Fibroblast of peridontal ligament (primary cell): ENCODE measurements around the gene RANBP10.

ENCODE experiments used
- DNase-seq: peaks from one replicate; pipeline ENCODE4 v3.0.0-alpha.2; 2010; ENCODE audit errors: extremely low read depth

RANBP10 gene

DNA sequence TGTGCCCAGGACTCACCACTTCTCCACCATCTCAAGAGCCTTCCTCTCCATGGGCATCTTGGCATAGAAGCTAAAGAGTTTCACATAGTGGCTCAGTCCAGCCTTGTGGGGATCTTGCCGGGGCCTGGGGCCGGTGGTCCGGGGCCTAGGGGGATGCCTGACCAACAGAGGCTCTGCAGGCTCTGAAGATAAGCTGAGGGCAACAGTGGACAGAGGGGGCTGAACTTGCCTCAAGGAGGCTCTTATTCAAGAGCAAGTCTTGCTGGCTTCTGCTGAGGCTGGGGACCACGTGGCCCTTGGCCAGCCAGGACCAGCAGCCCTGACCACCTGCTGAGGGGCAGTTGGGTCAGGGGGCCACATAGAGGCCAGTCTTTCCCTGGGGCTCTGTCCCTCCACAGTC is 22.3 kb upstream of the RANBP10 start:
- no peak for DNase-seq

DNA sequence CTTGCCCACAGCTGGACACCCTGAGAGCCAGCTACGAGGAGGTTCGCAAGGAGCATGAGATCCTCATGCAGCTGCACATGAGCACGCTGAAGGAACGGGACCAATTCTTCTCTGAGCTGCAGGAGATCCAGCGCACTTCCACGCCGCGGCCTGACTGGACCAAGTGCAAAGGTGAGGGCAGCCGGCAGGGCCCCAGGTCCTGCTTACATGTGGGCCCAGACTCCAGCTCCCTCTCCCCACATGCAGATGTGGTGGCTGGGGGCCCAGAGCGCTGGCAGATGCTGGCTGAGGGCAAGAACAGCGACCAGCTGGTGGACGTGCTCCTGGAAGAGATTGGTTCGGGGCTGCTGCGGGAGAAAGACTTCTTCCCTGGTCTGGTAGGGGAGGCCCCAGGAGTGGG is 19.5 kb upstream of the RANBP10 start:
- DNase-seq: no peak

DNA sequence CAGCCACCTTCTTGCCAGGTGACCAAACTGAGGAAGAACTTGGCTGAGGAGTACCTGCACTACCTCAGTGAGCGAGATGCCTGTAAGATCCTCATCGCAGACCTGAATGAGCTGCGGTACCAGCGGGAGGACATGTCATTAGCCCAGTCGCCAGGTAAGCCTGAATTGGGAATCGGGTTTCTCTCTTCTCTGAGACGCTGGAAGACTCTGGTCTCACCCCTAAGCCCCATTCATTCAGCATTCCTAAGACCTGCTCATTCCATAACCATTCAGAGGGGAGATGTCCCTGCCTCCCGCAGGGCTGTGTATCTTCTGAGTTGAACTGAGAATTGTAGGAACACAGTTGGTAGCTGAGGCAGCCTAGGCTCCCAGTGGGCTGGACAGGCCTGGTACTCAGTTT is 18.8 kb upstream of the RANBP10 start:
- DNase-seq: no peak

DNA sequence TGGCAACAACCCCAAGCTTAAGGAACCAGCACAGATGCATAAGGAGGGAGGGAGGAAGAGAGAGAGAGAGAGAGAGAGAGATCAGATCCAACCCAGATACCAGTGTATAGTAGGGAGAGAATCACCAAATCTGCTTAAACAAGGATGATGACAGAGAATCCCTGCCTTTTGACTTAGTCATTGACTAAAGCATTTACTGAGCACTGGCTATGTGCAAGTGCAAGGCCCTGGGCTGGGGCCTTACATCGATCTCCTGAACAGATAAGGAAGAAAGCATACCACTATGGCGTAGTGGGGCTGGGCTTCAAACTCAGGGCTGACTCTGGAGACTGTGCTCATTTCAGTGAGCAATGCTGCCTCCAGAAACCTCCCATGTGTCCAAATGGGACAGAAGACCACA is 16.2 kb upstream of the RANBP10 start:
- DNase-seq: no peak

DNA sequence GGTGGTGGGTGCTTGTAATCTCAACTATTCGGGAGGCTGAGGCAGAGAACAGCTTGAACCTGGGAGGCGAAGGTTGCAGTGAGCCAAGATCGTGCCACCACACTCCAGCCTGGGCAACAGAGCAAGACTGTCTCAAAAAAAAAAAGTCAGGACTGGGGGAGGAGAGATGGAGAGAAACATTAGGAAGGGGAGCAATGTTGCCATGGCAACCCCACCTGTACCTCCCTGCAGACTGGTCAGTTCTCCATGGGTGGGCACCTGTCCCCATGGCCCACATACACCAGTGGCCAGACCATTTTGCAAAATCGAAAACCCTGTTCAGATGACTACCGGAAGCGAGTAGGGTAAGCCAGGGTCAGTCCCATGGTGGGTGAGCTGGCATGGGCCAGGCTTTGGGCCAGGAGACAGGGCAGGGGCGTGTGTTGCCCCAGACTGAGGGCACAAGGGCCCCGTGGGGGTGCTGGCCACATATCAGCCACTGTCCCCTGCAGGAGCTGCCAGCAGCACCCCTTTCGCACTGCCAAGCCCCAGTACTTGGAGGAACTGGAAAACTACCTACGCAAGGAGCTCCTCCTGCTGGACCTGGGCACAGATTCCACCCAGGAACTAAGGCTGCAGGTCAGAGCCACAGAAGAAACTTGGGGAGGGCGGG is 14.4 kb upstream of the RANBP10 start:
- DNase-seq: no peak

DNA sequence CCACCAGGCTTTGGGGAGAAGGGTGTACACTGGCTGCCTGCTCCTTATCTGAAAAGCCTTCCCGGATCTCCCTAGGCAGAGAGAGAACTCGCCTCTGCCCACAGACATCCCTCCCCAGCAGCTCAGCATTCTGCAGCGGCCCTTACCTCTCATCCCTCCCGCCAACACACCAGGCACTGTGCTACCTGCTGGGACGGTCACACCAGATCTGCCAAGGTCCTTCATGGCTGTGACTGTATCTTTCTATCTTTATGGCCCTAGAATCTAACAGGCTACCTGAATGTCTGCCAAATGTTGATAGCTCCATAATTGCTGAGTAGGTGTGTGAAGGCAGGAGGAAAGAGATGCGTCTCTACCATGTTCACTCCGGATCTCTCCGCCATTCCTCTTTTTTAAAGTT is 8.2 kb upstream of the RANBP10 start:
- no peak for DNase-seq

DNA sequence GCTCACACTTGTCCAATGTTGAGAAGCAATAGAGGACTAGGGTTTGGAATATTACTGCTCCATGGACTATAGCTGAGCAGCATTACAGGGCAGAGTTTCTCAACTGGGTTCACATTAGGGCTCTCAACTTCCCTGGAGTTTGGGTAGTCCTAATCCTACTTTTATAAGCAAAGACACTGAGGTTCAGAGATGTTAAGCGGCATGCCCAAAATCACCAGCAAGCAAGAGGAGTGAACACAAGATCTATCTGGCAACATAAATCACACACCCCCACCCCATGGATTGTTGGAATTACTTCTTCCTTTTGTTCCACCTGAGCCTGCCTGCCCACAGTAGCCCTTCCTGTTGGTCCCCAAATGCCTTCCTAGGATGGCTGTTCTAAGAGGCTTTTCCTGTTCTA is 5.5 kb upstream of the RANBP10 start:
- no peak for DNase-seq

DNA sequence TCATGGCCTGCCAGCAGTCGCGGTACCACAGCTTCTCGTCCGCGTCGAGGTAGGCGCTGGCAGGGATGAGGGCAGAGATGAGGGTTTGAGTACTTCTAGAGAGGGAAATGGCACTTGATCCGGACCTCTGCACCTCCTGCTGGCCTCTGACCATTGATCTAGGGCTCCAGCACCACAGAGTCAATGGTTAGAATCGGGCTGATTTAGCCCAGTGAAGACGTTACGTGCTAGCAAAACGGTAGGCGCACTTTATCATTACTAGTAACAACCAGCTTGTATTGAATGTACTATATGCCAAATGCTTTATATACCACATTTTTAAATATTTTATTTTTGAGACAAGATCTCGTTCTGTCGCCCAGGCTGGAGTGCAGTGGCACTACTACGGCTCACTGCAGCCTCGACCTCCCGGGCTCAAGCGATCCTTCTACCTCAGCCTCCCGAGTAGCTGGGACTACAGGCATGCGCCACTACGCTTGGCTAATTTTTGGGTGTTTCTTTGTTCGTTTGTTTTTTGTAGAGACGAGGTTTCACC is 855 bp upstream of the RANBP10 start:
- no peak for DNase-seq

DNA sequence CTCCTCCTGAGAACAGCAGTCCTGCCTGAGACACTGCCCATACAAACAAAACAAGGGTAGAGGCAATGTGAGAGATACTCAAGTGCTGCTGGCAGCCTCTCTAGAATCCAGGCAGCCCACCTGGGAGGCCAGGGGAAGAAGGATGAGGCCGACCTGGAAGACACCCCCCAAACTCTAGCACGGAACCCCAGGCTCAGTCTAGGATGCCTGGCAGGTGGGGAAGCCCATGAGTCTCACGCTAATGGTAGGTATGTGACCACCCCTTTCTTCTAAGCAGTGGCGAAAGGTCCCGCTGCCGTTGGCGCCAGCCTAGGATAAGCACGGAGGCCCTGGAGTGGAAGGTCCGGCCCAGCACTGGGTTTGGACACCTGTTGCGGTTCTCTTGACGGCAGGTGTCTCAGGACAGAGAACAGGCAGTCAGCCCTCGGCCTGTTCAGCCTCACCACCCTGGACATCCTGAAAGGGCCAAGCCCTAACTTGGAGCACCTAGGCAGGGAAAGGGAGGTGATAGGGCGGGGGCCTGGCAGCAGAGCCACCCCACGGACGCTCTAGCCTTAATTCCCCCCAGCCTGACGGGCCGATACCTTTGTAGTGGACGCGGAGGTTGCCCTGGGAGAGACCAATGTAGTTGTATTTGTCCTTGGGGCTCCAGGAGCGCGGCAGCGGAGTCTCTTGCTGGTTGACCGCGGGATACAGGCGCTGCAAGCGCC is 487 bp downstream of the RANBP10 start:
- no peak for DNase-seq

DNA sequence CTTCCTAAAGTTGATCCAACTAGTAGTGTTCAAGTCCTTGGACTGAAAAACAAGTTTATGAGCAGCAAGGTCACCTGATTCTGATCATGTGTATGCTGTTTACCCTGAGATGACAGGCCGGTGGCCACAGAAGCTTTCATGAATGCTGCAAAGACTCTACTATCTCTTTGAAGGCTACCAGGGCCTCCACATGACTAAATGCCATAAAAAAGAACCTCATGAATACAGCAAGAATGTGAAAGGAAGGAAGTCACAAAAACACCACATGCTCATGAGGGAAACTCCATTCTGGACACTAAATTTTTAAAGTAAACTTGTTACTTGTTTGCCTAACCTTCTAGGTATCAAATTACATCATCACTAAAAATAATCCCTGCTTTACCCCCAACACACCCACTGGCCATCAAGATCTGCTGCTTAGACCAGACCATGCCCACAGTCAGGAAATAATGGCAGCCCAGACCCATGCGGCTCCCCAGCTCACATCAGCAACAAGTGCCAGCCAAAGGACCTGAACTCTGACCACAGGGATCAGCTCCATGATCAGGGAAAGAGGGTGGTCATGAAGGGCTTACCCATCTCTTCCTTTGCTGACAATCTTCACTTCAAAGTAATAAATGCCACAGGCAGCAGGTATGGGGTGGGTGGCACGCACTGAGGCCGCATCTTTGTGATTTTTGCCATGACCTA is 1.4 kb downstream of the RANBP10 start:
- no peak for DNase-seq

DNA sequence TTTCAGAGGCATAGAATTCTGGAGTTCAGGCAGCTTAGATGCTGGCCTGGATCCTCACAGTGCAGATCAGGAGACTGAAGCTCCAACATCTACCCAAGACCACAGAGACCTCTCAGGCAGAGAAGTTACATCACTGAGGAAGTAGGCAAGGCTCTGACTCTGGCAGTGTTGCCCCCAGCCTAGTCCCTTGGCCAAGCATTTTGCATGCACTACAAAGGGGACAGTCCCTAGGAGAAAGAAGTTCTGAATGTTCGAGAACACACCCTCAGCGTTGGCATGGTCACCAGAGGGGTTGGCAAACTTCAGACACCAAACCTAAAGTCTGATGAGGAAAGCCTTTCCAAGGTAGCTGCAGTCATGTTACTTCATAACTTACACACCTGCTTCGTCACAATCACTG is 2.5 kb downstream of the RANBP10 start:
- no peak for DNase-seq

DNA sequence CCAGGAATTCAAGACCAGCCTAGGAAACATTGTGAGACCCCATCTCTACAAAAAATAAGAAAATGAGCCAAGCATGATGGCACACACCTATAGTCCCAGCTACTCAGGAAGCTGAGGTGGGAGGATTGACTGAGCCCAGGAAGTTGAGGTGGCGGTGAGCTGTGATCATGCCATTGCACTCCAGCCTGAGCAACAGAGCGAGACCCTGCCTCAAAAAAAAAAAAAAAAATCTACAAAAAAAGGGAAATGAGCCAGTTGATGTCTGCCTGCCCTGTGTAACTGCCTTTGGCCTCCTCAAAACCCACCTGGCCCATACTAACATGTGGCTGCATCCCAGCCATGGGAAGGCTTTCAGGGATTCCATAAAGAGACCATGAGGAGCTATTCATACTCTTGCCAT is 4.5 kb downstream of the RANBP10 start:
- DNase-seq: no peak

DNA sequence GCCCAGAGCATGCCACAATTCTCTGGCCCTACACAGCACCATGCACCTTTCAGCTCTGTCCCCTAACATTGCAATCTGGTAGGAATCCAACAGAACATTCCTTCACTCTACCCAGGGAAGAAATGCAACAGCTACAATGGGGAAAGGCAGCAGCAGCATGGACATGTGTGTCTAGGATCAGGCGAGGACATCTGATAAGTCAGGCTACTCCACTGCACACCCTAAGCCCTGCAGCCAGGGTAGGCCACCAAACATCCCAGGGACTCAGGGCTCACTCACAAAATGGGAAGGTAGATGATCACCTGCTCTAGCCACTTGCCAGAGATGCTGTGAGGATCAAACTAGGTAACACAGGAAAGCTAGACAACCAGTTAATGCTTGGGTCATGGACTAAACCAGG is 5.1 kb downstream of the RANBP10 start:
- no peak for DNase-seq

DNA sequence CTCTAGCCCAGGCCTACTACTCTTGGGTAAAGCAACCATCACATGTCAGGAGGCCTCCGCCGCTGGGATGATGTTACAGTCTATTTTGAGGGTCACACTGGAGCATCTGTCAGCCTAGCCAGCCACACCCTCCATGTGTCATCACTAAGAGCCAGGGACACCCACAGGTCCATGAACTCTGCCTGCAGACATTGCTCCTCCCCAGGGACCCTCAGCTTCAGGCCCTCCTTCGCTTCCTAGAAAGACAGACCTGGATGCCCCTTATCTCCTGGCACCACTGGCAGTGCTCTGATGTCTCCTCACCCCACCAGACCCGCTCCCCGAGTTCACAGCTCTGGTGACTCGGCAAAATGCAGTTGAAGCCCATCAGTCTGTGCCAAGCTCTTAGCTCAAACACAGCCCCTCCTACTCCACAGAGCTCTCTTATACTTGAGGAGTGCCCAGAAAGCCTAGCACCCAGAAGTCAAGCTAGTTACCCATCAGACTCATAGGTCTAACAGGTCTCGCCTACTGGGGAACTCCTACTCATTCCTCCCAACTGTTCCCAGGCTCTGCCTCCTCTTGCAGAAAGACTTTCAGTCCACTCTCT is 5.9 kb downstream of the RANBP10 start:
- DNase-seq: no peak

DNA sequence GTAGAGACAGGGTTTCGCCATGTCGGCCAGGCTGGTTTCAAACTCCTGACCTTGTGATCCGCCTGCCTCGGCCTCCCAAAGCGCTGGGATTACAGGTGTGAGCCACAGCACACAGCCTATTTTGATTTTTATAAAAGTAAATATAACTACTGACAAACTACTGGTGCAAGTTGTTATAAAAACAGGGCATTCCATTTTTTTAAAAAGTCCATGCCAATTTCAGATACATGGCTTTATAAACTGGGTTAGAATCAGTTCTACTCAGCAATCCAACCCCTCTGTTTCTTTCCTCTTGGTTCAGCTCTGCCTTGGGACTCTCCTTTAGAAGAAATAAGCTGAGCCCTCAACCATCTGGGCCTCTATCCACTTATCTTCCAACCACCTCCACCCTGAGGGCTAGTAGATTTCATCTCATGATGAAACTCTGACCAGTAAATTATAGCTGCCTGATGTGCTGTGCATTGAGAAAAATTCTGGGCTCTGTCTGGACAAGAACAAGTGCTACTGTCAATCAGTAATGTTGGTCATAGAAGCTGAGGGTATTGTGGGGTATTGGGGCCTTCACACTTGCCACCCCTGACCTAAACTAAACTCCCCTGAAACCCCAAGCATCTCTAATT is 10.2 kb downstream of the RANBP10 start:
- no peak for DNase-seq

DNA sequence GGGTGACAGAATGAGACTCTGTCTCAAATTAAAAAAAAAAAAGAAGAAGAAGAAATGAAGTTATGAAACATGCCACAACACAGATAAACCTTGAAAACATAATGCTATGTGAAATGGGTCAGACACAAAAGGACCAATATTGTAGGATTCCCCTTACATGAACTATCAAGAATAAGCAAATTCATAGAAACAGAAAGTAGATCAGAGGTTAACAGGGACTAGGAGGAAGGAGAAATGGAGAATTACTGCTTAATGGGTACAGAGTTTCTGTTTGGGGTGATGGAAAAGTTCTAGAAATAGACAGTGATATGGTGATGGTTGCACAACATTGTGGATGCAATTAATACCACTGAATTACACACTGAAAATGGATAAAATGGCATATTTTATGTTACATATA is 16.3 kb downstream of the RANBP10 start:
- DNase-seq: no peak

DNA sequence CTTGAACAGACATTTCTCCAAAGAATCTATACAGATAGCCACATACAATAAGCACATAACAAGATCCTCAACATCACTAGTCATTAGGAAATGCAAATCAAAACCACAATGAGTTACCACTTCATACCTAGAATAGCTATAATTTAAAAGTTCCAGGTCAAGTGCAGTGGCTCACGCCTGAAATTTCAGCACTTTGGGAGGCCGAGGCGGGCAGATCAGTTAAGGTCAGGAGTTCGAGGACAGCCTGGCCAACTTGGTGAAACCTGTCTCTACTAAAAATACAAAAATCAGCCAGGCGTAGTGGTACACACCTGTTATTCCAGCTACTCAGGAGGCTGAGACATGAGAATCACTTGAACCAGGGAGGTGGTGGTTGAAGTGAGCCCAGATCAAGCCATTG is 19.9 kb downstream of the RANBP10 start:
- no peak for DNase-seq

DNA sequence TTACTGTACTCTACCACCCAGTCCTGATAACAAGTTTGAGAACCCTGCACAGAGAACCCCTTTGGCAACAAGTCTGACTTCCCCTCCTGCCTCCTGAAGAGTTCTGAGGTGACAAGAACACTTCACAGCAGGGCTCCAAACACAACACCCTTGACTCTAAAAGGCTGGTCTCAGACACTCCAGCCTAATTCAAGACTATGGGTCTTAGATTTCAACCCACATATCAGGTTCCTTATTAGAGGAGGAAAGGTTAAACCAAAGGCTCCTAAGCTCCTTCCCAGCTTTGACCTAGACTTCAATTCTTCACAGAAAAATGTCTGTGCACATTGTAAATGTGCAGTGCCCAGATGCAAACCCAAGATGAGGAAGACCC is 23.0 kb downstream of the RANBP10 start:
- no peak for DNase-seq

DNA sequence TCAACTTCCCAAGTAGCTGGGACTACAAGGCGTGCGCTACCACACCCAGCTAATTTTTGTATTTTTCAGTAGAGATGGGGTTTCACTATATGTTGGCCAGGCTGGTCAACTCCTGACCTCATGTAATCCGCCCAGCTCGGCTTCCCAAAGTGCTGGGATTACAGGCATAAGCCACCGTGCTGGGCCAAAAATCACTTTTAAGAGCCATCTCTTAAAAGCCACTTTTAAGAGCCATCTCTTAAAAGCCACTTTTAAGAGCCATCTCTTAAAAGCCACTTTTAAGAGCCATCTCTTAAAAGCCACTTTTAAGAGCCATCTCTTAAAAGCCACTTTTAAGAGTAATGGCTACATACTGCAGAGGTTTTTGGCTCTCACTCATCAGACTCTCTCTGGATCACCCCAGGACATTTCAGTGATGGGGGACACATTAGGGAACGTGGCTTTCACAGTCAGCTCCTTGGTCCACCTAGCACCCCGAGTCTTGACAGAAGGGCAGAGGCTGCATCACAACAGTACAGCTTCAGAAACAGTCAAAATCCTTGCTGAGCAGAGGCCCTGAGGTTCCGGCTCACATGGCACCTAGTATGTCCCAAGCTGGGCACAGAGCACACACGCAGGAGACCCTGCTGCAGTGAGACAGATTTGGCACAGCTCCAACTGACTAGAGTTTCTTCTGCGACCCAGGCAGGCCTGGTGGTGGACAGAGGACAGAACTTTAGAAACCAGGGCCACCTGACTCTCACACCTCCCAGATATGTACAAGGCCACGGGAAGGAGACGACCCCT is 23.6 kb downstream of the RANBP10 start:
- no peak for DNase-seq

DNA sequence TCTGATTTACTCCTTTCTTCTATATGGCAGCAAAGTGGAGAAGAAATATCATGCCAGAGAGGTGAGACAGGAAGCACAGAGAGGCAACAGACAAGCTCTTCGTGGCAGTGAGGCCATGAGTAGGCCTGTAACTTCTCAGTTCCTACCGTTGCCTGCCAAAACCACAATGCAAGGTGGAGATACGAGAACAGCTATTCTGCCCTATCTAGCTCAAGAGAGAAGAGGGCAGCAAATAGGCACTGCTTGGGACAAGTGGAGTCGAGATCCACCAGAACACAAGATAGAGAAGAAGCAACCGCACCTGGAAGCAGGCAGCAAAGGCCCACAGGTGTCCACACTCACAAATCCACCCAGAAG is 24.8 kb downstream of the RANBP10 start:
- no peak for DNase-seq

DNA sequence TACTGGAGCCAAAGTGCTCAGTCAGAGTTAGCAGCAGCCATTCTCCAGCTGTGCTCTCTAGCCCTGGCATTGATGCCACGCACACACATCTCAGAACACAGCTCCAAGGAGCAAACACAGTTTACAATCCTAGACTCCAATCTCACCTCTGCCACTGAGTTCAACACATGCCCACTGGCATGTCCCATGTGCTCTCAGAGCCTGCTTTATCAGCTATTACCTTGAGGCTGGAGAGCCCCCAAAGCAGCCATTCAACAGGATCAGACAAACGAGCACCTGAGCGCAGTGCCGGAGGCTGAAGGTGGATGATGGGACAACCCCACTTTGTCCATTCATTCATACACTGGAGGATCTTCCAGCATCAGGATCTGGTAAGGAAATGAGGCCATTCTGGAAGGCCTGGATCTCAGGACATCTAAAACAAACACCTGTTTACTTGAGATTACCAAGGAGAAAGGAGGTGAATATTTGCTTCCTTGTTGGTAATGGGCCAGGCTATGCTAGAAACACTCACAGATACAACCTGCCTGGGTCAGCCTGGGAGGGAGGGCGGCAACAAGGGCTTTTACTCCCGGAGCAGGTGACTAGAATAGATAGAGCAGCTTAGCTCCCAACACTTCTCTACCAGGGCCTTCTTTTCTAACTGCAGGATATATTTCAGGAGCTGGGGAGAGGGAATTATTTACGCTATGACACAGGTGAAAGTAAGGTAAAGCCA is 25.4 kb downstream of the RANBP10 start:
- no peak for DNase-seq
